T-helper 17 cell (primary cell): ENCODE results near the gene KCNIP4. TPM values are rescaled to one million over a fixed set of nuclear protein-coding genes. Genes with fewer than 3 reads are reported as not detected.
A peak's percentile ranks its signal among the peaks of the same experiment; 100 is the strongest.

ENCODE experiments used
- ATAC-seq: fragments of 150-1000 bp; cut with Tn5 transposase; 2 replicates; pipeline ENCODE4 v1.10.0; 2021; ENCODE audit warnings: mild to moderate bottlenecking, moderate library complexity
- DNase-seq, 3 donors: peaks; one replicate each; pipeline versions ENCODE4 v3.0.0 to v3.0.0-alpha.2; 2020 to 2021
- H3K9me3 ChIP-seq: one replicate; pipeline ENCODE4 v1.7.0; 2013; ENCODE audit warnings: low read length, mild to moderate bottlenecking; ENCODE audit not compliant: control insufficient read depth, poor library complexity, severe bottlenecking
- H3K27ac Mint-ChIP-seq: one replicate; pipeline ENCODE4 v1.8.0; 2022; ENCODE audit warnings: mild to moderate bottlenecking, moderate library complexity, mixed read lengths
- H3K27me3 Mint-ChIP-seq: one replicate; pipeline ENCODE4 v1.8.0; 2022; ENCODE audit warnings: mixed read lengths
- H3K36me3 Mint-ChIP-seq: one replicate; pipeline ENCODE4 v1.8.0; 2022; ENCODE audit warnings: low read depth, mixed read lengths
- H3K4me1 Mint-ChIP-seq: one replicate; pipeline ENCODE4 v1.8.0; 2022; ENCODE audit warnings: mild to moderate bottlenecking, mixed read lengths
- H3K4me3 Mint-ChIP-seq: one replicate; pipeline ENCODE4 v1.8.0; 2022; ENCODE audit warnings: mild to moderate bottlenecking, moderate library complexity, mixed read lengths
- total RNA-seq, 4 donors: library from RNA in 2 of 4; stranded (reverse) in 2 of 4; gene quantifications; one replicate each; pipeline ENCODE4 v1.2.3 and lab custom pipeline; 2022 to 2026

The KCNIP4 gene
- total RNA-seq, 2 donors from 2014 or later, result not detected

DNA sequence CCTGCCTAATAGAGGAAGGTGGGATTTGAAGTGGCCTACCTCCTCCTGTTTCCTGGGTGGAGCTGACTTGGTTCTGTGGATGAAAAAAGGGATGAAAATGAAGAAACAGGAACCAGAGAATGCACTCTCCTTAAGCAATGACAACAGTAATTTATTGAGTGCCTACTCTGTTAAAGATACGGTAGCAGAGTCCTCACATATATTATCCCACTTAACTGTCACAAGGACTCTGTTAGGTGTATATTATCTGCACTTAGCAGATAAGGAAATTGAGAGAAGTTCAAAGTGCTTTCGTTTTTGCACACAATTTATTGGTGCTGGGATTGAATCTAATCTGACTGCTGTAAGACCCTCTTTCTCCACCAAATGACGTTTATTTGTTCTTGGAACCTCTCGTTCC, 947.1 kb downstream of the KCNIP4 start:
- Mint-ChIP-seq H3K4me3 (peak overlapping the region; percentile 56), H3K27me3 (no peaks in the 10 kb centered on the region)
- ATAC-seq, result no peak

DNA sequence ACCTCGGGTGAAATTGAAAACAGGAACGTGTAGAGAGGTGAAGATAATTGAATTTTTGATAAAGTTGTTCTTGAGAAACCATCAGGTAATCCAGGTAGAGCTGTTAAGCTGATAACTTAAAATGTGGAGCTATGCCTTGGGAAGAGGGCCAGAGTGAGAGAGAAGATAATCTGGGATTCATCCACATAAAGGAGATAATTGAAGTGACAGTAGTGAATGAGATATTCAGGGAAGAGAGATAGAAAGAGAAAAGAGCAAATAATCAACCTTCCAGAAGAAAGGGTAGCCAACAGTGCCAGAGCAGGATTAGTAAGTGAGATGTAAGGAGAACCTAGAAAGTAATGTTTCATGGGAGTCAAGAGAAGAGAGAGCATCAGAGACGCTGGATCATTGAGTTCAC, 950.7 kb downstream of the KCNIP4 start:
- peaks cover 2% of the 10 kb centered on the region for H3K36me3 Mint-ChIP-seq
- H3K27me3 Mint-ChIP-seq, result no peaks in the 10 kb centered on the region
- no peak for ATAC-seq
- no peak overlapping the region for H3K27ac Mint-ChIP-seq
- H3K9me3 ChIP-seq, result no peaks in the 10 kb centered on the region
- H3K4me1 Mint-ChIP-seq, result peaks cover 2% of the 10 kb centered on the region
- DNase-seq, result no peak
- no peak overlapping the region for H3K4me3 Mint-ChIP-seq

More for the DNA sequence above, 947.1 kb downstream of the KCNIP4 start:
- no peak for DNase-seq
- Mint-ChIP-seq H3K4me1 (peaks cover 7% of the 10 kb centered on the region), H3K36me3 (peaks cover 2% of the 10 kb centered on the region), H3K27ac (no peak overlapping the region)
- H3K9me3 ChIP-seq, result no peaks in the 10 kb centered on the region

DNA sequence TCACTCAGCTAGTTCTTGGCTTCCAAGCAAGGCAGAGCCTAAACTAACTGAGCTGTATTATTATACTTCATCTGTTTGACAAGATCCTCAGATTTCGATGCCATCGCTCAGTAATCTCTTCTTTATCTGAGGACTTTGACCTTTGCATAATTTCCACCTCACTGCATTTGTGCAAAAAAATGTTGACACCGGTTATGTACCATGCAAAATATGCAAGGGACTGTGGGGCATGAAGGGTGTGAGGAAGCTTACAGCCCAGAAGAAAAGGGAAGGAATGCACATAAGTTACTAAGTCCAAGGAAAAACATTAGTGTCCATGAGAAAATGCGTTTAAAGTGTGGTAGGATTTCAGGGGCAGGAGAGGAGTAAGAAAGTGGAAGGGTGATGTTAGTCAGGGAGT, 953.0 kb downstream of the KCNIP4 start:
- Mint-ChIP-seq H3K4me1 (no peaks in the 10 kb centered on the region), H3K4me3 (no peak overlapping the region), H3K27me3 (no peaks in the 10 kb centered on the region), H3K36me3 (peaks cover 2% of the 10 kb centered on the region), H3K27ac (no peak overlapping the region)
- no peaks in the 10 kb centered on the region for H3K9me3 ChIP-seq
- ATAC-seq, result no peak
- DNase-seq, result no peak

DNA sequence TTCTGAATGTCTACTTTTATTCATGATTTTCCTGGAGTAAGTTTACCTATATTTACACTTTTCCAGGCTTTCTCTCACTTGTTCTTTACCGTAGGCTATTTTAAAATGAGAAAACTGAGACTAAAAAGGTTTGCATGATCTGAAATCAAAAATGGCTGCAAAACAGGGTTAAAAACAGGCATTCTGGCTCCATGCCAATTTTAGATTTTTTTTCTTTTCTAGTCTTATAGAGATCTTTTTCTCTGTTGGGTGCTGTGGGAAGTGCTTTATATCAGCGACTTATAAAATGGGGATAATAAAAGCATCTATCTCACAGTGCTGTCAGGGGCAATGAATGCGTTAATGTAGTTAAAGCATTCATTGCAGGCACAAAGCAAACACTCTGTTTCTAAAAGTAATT, 953.6 kb downstream of the KCNIP4 start:
- no peak overlapping the region for H3K27ac Mint-ChIP-seq
- no peak overlapping the region for H3K4me3 Mint-ChIP-seq
- H3K27me3 Mint-ChIP-seq, result no peaks in the 10 kb centered on the region
- H3K9me3 ChIP-seq, result no peaks in the 10 kb centered on the region
- ATAC-seq, result no peak
- peaks cover 2% of the 10 kb centered on the region for H3K36me3 Mint-ChIP-seq
- DNase-seq, result no peak
- H3K4me1 Mint-ChIP-seq, result no peaks in the 10 kb centered on the region

DNA sequence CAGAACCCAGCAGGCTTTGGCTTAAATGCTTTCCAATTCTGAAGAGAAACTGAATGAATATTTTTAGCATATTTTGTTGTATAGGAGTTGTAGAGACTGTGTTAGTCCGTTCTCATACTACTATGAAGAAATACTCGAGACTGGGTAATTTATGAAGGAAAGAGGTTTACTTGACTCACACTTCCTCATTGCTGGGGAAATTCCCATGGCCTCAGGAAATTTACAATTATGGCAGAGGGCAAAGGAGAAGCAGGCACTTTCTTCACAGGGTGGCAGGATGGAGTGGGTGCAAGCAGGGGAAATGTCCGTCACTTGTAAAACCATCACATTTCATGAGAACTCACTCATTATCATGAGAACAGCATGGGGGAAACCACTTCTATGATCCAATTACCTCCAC, 956.6 kb downstream of the KCNIP4 start:
- no peak for DNase-seq
- Mint-ChIP-seq H3K27me3 (no peaks in the 10 kb centered on the region), H3K4me1 (no peaks in the 10 kb centered on the region)

DNA sequence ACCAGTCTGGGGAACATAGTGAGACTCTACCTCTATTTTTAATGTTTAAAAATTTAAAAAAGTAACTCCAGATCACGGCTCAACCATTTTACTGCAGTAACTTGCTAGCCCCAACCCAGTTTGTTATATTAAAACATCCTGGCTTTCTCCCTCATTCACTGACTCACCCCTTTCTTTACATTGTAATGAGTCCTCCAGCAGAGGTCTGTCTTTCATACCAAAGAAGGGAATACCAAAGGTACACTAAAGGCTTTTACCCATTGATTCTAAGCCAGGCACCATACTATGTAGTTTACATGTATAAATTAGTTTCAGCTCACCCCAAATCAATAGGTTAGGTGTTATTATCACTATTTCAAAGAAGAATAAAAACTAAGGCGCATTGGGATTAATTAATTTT, 961.4 kb downstream of the KCNIP4 start:
- peaks cover 26% of the 10 kb centered on the region for H3K27me3 Mint-ChIP-seq
- DNase-seq, result no peak
- ATAC-seq, result no peak
- H3K4me1 Mint-ChIP-seq, result no peaks in the 10 kb centered on the region
- no peaks in the 10 kb centered on the region for H3K9me3 ChIP-seq
- H3K36me3 Mint-ChIP-seq, result no peaks in the 10 kb centered on the region
- H3K4me3 Mint-ChIP-seq, result no peak overlapping the region
- H3K27ac Mint-ChIP-seq, result no peak overlapping the region

More for the DNA sequence above, 956.6 kb downstream of the KCNIP4 start:
- Mint-ChIP-seq H3K36me3 (no peaks in the 10 kb centered on the region), H3K27ac (no peak overlapping the region), H3K4me3 (no peak overlapping the region)
- no peak for ATAC-seq
- no peaks in the 10 kb centered on the region for H3K9me3 ChIP-seq

DNA sequence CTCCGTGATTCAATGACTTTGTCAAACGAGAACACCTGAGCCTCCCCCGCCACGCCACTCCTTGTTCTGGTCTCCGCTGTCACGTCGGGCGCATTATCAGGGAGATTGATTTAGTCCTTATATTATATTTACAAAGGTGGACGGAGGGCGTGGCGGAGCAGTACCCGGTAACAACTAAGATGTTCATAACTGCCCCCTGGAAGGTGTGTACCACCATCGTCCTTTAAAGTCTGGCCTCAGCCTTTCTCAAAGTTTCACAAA, 964.1 kb downstream of the KCNIP4 start:
- no peak overlapping the region for H3K4me3 Mint-ChIP-seq
- peaks cover 26% of the 10 kb centered on the region for H3K27me3 Mint-ChIP-seq
- DNase-seq (no peak), ATAC-seq (no peak)
- no peaks in the 10 kb centered on the region for H3K36me3 Mint-ChIP-seq
- no peaks in the 10 kb centered on the region for H3K4me1 Mint-ChIP-seq
- no peaks in the 10 kb centered on the region for H3K9me3 ChIP-seq
- no peak overlapping the region for H3K27ac Mint-ChIP-seq

DNA sequence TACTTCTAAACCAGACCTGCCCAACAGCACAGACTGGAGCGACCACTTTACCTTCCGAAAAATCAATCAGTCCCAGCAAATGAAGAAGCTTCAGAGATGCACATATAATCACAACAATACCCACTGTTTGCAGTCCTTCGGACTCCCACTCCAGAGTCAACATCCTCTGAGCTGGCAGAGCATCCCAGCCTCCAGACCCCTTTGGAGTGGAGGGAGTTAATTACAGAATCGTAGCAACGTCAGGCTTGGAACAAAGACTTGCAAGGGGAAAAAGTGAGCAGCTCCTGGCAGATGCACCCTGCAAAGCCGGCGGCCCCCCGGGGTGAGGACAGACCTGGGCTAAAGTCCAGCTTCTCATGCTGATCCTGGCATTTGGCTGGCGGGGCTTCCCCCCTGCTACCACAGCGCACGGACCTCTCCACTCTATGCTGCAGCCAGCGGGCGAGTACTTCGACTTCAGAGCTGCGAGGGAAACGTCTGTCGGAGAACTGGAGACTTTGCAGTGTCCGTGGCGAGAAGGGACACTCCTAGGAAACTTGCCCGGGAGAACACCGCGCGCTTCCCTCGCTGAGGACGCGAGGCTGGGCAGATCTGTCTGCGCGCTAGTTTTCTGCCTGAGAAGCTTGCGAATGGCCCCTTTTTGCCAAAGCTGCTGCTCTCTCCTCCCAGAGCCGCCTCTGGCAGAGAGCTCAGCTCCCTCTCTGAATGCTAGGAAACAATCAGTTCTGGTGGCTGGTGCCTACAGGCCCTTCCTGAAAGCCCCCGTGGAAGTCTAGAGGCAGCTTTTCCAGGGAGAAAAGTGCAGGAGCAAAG, 964.6 kb downstream of the KCNIP4 start:
- Mint-ChIP-seq H3K27me3 (peaks cover 26% of the 10 kb centered on the region), H3K27ac (no peak overlapping the region), H3K4me3 (no peak overlapping the region), H3K36me3 (no peaks in the 10 kb centered on the region), H3K4me1 (no peaks in the 10 kb centered on the region)
- no peaks in the 10 kb centered on the region for H3K9me3 ChIP-seq
- DNase-seq, result no peak
- no peak for ATAC-seq

DNA sequence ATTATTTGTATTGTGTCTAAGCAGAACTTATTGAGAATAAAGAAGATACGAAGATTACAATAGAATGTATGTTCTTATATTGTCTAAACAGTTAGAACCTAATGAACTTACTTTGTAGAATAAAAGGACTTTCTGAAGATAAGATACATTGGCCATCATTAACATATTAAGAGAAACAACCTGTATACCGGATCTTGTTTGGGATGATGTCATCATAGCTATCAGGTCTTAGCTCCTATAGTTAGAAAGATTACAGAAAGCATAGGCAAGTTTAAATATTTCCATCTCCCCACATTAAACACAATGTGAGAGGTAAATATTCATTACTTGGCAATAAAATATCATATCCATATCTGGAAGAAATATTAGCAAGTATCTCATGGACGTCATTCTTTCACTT, 966.0 kb downstream of the KCNIP4 start:
- Mint-ChIP-seq H3K36me3 (no peaks in the 10 kb centered on the region), H3K4me3 (no peak overlapping the region), H3K27ac (no peak overlapping the region), H3K27me3 (peaks cover 26% of the 10 kb centered on the region), H3K4me1 (no peaks in the 10 kb centered on the region)
- ATAC-seq (no peak), DNase-seq (no peak)
- H3K9me3 ChIP-seq, result no peaks in the 10 kb centered on the region

DNA sequence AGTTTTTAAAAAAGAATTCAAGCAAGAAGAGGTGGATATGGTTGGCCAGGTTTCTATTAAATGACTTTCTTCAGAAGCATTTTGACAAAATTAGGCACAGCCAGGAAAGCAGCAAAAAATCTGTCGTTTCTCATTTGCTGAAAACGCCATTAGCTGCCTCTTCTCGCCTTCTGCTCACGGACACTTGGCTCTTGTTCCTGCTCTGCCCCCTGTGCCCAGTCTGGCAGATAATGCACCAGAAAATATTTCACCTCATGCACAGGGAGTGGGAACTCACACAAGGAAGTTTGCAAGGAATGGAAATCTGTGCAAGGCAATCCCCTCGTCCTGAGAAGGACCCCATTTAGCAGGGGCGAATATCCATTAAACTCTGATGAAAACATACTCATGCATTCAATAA, 988.3 kb downstream of the KCNIP4 start:
- Mint-ChIP-seq H3K27me3 (no peaks in the 10 kb centered on the region), H3K4me1 (no peaks in the 10 kb centered on the region), H3K36me3 (no peaks in the 10 kb centered on the region), H3K4me3 (no peak overlapping the region), H3K27ac (no peak overlapping the region)
- DNase-seq (no peak), ATAC-seq (no peak)
- H3K9me3 ChIP-seq, result no peaks in the 10 kb centered on the region

DNA sequence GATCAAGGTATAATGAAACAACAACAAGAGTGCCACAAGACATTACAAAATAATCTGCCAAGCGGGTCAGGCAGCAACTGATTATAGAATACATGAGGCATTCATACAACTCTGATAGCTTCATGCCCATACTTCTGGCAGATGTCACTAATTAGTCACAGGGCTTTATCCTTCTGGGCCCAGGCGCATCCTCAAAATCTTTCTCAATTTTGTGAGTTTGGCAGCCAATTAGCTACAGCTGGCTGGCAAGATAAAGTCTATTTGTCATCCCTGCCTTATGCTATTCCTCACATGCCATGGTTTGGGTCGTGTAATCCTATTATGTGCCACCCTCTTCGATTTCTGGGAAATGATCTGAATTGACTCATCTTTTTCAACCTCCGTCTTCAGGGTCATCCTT, 994.0 kb downstream of the KCNIP4 start:
- no peak overlapping the region for H3K4me3 Mint-ChIP-seq
- H3K36me3 Mint-ChIP-seq, result no peaks in the 10 kb centered on the region
- H3K27me3 Mint-ChIP-seq, result no peaks in the 10 kb centered on the region

DNA sequence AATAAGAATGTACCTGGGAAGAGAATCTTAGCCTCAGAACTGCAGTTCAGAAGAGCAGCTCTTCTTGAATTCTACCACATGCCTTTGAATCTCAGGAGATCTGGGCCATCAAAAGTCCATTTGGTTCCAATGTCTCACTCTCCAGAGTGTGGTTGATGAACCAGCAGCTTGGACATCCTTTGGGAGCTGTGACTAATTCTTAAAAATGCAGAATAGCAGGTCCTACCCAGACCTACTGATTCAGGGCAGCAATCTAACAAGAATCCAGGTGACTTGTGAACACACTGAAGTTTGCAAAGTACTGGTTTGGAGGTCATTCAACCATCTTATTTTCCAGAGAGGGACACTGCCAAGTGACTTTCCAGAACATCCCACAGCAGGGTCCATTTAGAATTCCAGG, 1003.6 kb downstream of the KCNIP4 start:
- H3K36me3 Mint-ChIP-seq, result no peaks in the 10 kb centered on the region
- no peaks in the 10 kb centered on the region for H3K4me1 Mint-ChIP-seq

More for the DNA sequence above, 994.0 kb downstream of the KCNIP4 start:
- H3K27ac Mint-ChIP-seq, result no peak overlapping the region
- no peak for ATAC-seq
- no peaks in the 10 kb centered on the region for H3K4me1 Mint-ChIP-seq
- no peaks in the 10 kb centered on the region for H3K9me3 ChIP-seq
- no peak for DNase-seq

DNA sequence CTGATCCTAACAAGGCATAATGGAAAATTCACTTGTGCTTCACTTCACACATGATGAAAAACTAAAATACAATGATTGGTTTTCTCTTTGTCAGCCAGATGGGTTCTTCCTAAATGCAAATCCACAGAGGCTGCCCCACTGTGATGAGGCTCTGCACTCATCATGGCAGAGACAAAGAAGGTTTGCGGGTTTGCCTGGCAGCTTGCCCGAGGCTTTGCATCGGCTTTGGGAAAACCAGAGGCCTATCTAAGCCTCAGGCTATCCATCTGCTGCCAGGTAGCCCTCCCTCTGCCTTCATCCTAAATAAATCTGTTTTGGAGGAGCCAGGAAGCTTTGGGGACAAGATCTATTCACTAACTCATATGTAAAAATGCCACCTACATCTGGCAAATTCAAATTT, 1004.1 kb downstream of the KCNIP4 start:
- DNase-seq, result no peak
- Mint-ChIP-seq H3K36me3 (no peaks in the 10 kb centered on the region), H3K4me3 (no peak overlapping the region), H3K27ac (no peak overlapping the region), H3K27me3 (no peaks in the 10 kb centered on the region), H3K4me1 (no peaks in the 10 kb centered on the region)
- no peak for ATAC-seq
- H3K9me3 ChIP-seq, result no peaks in the 10 kb centered on the region

More for the DNA sequence above, 1003.6 kb downstream of the KCNIP4 start:
- Mint-ChIP-seq H3K4me3 (no peak overlapping the region), H3K27me3 (no peaks in the 10 kb centered on the region), H3K27ac (no peak overlapping the region)
- ATAC-seq (no peak), DNase-seq (no peak)
- H3K9me3 ChIP-seq, result no peaks in the 10 kb centered on the region

DNA sequence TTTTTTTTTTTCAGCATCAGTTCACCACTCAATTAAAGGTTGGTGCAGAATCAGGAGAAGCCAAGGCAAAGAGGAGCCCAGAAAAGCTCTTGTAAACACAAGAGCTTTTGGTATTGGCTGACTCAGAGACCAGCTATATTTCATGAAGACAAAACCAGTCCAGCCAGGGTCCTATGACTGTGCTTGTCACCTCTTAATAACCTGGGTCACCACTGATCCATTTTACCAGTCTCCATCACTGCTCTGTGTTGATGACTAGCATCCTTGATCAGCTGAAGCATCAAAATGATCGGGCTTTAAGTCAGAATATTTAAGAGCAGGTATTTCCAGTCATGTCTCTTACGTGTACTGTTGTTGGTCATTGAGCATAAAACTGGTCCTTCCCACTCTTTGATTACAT, 1010.4 kb downstream of the KCNIP4 start:
- H3K4me3 Mint-ChIP-seq, result no peak overlapping the region
- H3K4me1 Mint-ChIP-seq, result peaks cover 2% of the 10 kb centered on the region
- no peaks in the 10 kb centered on the region for H3K27me3 Mint-ChIP-seq
- no peaks in the 10 kb centered on the region for H3K36me3 Mint-ChIP-seq
- DNase-seq (no peak), ATAC-seq (no peak)
- no peak overlapping the region for H3K27ac Mint-ChIP-seq
- H3K9me3 ChIP-seq, result no peaks in the 10 kb centered on the region
